ENCODE measurements around the gene SHKBP1.
"Not testable (repeated sequence)": the region's sequence is repeated elsewhere in the genome, so short reads cannot be mapped to it uniquely, and the experiment has no call there.

Gene SHKBP1

DNA sequence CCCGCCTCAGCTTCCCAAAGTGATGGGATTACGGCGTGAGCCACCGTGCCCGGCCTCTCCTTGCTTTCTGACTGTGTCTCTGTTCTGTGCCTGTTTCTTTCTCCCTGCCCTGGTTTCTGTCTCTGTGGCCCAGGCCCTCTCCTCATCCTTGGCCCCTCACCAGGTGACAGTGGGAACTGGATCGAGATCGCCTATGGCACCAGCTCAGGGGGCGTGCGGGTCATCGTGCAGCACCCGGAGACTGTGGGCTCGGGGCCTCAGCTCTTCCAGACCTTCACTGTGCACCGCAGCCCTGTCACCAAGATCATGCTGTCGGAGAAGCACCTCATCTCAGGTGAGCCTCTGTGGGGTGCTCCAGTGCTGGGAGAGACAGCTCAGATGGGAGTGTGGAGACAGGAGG, 9.9 kb downstream of the SHKBP1 start:
- no peak for FAIRE-seq

DNA sequence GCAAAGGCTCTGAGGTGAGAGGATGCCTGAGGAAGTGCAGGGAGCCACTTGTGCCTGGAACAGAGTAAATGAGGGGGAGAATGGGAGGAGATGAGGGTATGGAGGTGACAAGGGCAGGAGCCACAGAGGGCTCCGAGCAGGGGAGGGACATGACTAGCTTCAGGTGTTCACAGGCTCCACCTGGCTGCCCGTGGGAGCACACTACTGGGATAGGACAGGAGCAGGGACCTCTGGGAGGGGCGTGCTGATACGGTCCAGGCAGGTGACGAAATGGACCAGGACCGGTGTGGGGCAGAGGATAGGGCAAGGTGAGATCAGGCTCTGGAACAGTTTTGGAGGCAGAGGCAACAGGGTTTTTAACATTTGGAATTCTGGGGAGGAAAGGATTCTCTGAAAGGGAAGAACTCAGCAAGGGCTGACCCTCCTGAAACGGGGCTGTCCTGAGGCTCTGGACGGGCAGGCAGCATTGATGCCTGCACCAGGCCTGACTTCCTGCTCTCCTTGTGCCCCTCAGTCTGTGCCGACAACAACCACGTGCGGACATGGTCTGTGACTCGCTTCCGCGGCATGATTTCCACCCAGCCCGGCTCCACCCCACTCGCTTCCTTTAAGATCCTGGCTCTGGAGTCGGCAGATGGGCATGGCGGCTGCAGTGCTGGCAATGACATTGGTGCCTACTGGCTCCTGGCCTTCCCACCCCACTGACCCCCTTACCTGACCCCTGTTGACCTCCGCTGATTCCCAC, 11.6 kb downstream of the SHKBP1 start:
- FAIRE-seq, result no peak

GRCh38 chr19:40588926-40589569, 12.4 kb downstream of the SHKBP1 start:
- no peak for FAIRE-seq

DNA sequence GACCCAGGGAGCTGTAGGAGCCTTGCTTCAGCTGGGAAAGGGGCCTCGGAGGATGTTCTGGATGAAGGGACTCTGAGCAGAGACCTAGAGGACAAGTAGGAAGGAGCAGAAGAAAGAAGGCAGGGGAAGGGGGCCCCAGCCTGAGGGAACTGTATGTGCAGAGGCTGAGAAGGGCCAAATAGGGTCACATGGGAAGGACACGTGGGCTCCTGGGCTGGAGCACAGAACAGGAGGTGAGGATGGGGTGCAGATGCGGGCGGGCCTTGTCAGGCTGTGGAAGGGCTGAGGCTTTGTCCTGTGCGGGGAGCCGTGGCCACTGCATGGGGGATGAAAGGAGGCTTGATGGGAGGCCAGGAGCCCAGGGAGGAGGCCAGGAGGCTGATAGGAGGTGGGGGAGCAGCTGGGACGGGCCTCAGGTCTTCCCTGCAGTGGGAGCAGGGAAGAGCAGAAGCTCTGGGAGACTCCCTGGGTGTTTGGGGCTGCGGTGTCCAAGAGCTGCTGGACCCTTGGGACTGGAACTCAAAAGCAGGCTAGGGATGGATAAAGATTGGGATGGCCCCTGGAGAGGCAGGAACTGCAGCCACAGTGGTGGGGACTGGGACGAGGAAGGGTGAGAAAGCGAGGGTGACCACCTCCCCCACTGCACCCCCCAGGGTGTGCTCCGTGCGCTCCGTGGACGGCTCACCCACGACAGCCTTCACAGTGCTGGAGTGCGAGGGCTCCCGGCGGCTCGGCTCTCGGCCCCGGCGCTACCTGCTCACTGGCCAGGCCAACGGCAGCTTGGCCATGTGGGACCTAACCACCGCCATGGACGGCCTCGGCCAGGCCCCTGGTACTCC, 13.1 kb downstream of the SHKBP1 start:
- no peak for FAIRE-seq

DNA sequence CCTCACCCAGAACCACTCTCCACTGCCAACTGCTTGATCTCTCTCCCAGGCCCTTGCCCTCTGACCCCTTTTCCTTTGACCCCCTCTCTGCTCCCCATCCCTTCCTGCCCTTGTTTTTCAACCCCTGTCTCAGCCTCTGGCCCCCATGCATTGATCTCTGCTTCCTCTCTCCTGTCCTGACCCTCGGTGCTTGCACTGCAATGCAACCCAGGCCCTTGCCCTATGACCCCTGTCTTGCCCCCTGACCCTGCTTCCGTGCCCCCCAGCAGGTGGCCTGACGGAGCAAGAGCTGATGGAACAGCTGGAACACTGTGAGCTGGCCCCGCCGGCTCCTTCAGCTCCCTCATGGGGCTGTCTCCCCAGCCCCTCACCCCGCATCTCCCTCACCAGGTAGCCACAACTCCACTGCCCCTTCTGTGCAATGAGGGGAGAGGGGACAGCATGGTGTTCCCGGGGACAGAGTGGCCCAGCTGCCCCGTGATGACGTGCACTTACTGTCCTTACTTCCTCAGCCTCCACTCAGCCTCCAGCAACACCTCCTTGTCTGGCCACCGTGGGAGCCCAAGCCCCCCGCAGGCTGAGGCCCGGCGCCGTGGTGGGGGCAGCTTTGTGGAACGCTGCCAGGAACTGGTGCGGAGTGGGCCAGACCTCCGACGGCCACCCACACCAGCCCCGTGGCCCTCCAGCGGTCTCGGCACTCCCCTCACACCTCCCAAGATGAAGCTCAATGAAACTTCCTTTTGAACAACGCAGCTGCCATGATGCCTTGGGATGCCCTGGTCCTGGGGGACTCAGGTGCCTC, 14.0 kb downstream of the SHKBP1 start:
- FAIRE-seq, result no peak

GRCh38 chr19:40591724-40592123, 15.1 kb downstream of the SHKBP1 start:
- FAIRE-seq, result not testable (repeated sequence)

DNA sequence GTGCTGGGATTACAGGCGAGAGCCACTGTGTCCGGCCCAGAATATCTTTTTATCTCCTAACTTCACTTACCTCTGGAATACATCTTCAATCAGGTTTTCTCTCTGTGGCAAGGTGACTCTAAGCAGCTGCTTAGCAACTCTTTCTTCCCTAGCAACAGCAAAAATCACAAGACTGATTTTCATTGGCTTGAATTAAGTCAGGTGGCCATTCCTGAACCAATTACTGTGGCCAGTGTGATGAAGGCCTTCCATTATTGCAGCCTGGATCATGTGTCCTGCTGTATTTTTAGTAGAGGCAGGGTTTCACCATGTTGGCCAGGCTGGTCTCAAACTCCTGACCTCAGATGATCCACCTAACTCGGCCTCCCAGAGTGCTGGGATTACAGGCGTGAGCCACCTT, 15.5 kb downstream of the SHKBP1 start:
- no peak for FAIRE-seq

- FAIRE-seq, result no peak
These were observed 17.6 kb downstream of the SHKBP1 start for GRCh38 chr19:40594255-40594654.

GRCh38 chr19:40594657-40595091, 18.0 kb downstream of the SHKBP1 start:
- no peak for FAIRE-seq

- FAIRE-seq, result no peak
These were observed 20.1 kb downstream of the SHKBP1 start for GRCh38 chr19:40596608-40597328.

- FAIRE-seq, result no peak
These were observed 20.7 kb downstream of the SHKBP1 start for GRCh38 chr19:40597329-40597838.

DNA sequence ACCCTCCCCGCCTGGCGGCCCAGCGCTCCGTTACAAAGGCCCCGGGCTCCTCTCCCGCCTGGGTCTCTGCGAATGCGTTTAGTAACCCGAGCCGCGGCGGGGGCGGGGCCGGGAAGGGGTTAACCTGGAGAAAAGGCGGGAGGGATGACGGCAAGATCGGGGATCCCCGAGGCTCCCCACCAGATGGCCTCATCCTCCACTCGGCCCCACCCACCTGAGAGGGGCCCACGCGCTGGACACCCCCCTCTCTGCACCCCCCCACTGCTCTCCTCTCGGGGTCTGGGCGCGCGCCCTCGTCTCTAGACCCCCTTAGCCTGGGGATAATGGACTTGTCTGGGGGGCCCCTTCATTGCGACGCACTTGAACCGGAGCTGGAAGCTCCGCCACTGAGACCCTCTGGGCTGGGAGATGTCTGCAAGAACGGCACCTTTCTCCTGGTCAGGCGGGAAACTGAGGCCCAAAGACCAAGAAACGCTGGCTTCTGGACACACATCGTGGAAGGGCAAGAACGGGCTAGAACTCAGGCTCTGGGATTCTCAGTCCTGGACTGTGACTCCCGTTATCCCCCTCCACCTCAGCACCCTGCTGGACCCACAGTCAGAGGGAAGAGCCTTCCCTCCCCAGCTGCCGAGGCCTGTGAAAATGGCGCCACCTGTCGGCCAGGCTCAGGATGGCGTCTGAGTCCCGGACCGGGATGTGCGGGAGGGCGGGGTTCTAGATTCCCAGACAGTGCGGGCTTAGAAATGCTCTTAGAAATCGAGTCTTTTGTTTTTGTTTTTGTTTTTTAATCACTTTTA, 21.6 kb downstream of the SHKBP1 start:
- FAIRE-seq, result no peak

- FAIRE-seq, result no peak
These were observed 22.2 kb downstream of the SHKBP1 start for GRCh38 chr19:40598918-40599307.

- FAIRE-seq, result no peak
These were observed 22.7 kb downstream of the SHKBP1 start for GRCh38 chr19:40599331-40599901.

- FAIRE-seq, result no peak
These were observed 23.4 kb downstream of the SHKBP1 start for GRCh38 chr19:40599902-40600569.

DNA sequence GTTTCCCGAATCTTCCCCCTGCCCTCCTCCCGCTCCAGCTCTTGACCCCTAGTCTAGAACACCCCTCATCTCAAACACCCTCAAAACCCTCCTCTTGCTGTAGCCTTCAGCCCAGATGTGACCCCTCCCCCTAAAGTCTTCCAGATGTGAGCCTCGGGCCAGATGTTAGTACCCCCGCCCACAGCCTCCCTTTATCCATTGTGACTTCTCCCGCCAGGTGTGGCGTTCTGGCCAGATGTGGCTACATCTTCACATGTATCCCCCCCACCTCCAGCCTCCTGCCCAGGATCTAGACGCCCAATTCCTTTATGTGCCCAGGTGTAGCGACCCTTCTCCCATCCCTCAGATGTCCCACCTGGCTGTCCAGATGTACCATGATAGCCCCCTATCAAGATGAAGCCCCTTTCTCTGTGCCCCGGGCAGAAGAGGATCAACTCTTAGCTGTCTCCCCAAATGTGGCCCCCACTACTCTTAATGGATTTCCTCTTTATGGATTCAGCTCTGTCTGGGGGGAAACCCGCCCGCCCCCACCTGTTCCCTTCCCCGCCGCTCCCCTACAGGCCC, 24.0 kb downstream of the SHKBP1 start:
- FAIRE-seq, result no peak

GRCh38 chr19:40601134-40601974, 24.7 kb downstream of the SHKBP1 start, which contains the start of gene LTBP4:
Gene LTBP4 (plus strand): TSS chr19:40601369. CDS start chr19:40601388, 19 bp downstream.
- no peak for FAIRE-seq

- no peak for FAIRE-seq
These were observed 26.4 kb downstream of the SHKBP1 start for GRCh38 chr19:40603071-40603388.
